HFFc6 (cell line): ENCODE results near the gene CYP46A1. TPM values are rescaled to one million over a fixed set of nuclear protein-coding genes. Genes with fewer than 3 reads are reported as not detected.
A peak's percentile ranks its signal among the peaks of the same experiment; 100 is the strongest.

Source experiments
- DNase-seq: peaks from one replicate; pipeline ENCODE4 v3.0.0-alpha.2; 2018
- H3K27ac Mint-ChIP-seq: 2 replicates; pipeline ENCODE4 v1.8.0; 2020; ENCODE audit warnings: mild to moderate bottlenecking, mixed read lengths
- H3K27me3 Mint-ChIP-seq: 2 replicates; pipeline ENCODE4 v1.8.0; 2021; ENCODE audit warnings: mild to moderate bottlenecking, moderate library complexity, mixed read lengths; ENCODE audit not compliant: insufficient read depth
- H3K36me3 Mint-ChIP-seq: 2 replicates; pipeline ENCODE4 v1.8.0; 2021; ENCODE audit warnings: low read depth, mixed read lengths
- H3K4me1 Mint-ChIP-seq: 2 replicates; pipeline ENCODE4 v1.8.0; 2020; ENCODE audit warnings: low read depth, mixed read lengths
- H3K4me3 Mint-ChIP-seq: 2 replicates; pipeline ENCODE4 v1.8.0; 2020; ENCODE audit warnings: mild to moderate bottlenecking, moderate library complexity, mixed read lengths
- H3K9me3 Mint-ChIP-seq: 2 replicates; pipeline ENCODE4 v1.8.0; 2020; ENCODE audit warnings: mild to moderate bottlenecking, mixed read lengths
- CTCF ChIP-seq: fragments of 200-600 bp; sonication (generic); IDR thresholded peaks from 2 replicates; pipeline ENCODE4 v1.5.0; 2021; ENCODE audit warnings: antibody characterized with exemption, mild to moderate bottlenecking
- total RNA-seq, 6 experiments: library from RNA; stranded (reverse); fragmentation: NEBNext Ultra II Directional; extraction: Animal tissue kit (Norgen Biotek cat#: 25700); gene quantifications; 2 replicates in 1 of 6; 3 replicates in 5 of 6; pipeline ENCODE4 v1.2.3, GENCODE V29; 2021

Gene CYP46A1
- total RNA-seq, 6 experiments from 2014 or later: 0.28 to 0.62 (median 0.49) TPM

GRCh38 chr14:99744873-99745224 lies 60.8 kb downstream of the CYP46A1 start:
- Mint-ChIP-seq H3K4me3 (peak overlapping the region; percentile 74), H3K36me3 (no peaks in the 10 kb centered on the region), H3K4me1 (peaks cover 36% of the 10 kb centered on the region), H3K27ac (peak overlapping the region; percentile 95), H3K27me3 (peaks cover 8% of the 10 kb centered on the region), H3K9me3 (no peaks in the 10 kb centered on the region)
- DNase-seq: no peak
- TF ChIP-seq CTCF: no peak

- Mint-ChIP-seq H3K27ac (peak overlapping the region; percentile 95), H3K4me1 (peaks cover 36% of the 10 kb centered on the region), H3K36me3 (no peaks in the 10 kb centered on the region), H3K9me3 (no peaks in the 10 kb centered on the region), H3K4me3 (peak overlapping the region; percentile 74), H3K27me3 (peaks cover 8% of the 10 kb centered on the region)
- TF ChIP-seq CTCF: no peak
- DNase-seq: peak; percentile 84
Observed at GRCh38 chr14:99745307-99745951, 61.3 kb downstream of the CYP46A1 start.

- Mint-ChIP-seq H3K27me3 (peaks cover 8% of the 10 kb centered on the region), H3K27ac (no peak overlapping the region), H3K4me1 (peaks cover 48% of the 10 kb centered on the region), H3K4me3 (no peak overlapping the region), H3K9me3 (no peaks in the 10 kb centered on the region), H3K36me3 (no peaks in the 10 kb centered on the region)
- DNase-seq: no peak
- no peak for TF ChIP-seq CTCF
Observed at GRCh38 chr14:99747167-99747566, 63.1 kb downstream of the CYP46A1 start.

GRCh38 chr14:99747582-99748330 lies 63.7 kb downstream of the CYP46A1 start:
- H3K27me3 Mint-ChIP-seq: peaks cover 4% of the 10 kb centered on the region; the same call in 1 of the 2 replicates
- H3K27ac Mint-ChIP-seq: no peak overlapping the region
- H3K9me3 Mint-ChIP-seq: no peaks in the 10 kb centered on the region
- H3K4me3 Mint-ChIP-seq: no peak overlapping the region
- no peak for TF ChIP-seq CTCF
- H3K4me1 Mint-ChIP-seq: peaks cover 54% of the 10 kb centered on the region
- DNase-seq: no peak
- H3K36me3 Mint-ChIP-seq: no peaks in the 10 kb centered on the region

- no peak for TF ChIP-seq CTCF
- no peak overlapping the region for H3K4me3 Mint-ChIP-seq
- no peak overlapping the region for H3K27ac Mint-ChIP-seq
- no peak for DNase-seq
- H3K27me3 Mint-ChIP-seq: peaks cover 4% of the 10 kb centered on the region; the same call in 1 of the 2 replicates
- no peaks in the 10 kb centered on the region for H3K9me3 Mint-ChIP-seq
- peaks cover 62% of the 10 kb centered on the region for H3K4me1 Mint-ChIP-seq
- H3K36me3 Mint-ChIP-seq: no peaks in the 10 kb centered on the region
Observed at GRCh38 chr14:99748529-99748928, 64.4 kb downstream of the CYP46A1 start.
